Stimulated activated CD4-positive, alpha-beta T cell treated with anti-CD3 and anti-CD28 coated beads, TNF-alpha, amount 100 ng/mL, for 24 hours (primary cell): ENCODE measurements around the gene PDE6A.
"Not testable (repeated sequence)": the region's sequence is repeated elsewhere in the genome, so short reads cannot be mapped to it uniquely, and the experiment has no call there.

ENCODE experiments used
- DNase-seq, 3 experiments: peaks; one replicate each; pipeline ENCODE4 v3.0.0-alpha.2; 2020; ENCODE audit warnings: low read depth in 3 of 3

The PDE6A gene

DNA sequence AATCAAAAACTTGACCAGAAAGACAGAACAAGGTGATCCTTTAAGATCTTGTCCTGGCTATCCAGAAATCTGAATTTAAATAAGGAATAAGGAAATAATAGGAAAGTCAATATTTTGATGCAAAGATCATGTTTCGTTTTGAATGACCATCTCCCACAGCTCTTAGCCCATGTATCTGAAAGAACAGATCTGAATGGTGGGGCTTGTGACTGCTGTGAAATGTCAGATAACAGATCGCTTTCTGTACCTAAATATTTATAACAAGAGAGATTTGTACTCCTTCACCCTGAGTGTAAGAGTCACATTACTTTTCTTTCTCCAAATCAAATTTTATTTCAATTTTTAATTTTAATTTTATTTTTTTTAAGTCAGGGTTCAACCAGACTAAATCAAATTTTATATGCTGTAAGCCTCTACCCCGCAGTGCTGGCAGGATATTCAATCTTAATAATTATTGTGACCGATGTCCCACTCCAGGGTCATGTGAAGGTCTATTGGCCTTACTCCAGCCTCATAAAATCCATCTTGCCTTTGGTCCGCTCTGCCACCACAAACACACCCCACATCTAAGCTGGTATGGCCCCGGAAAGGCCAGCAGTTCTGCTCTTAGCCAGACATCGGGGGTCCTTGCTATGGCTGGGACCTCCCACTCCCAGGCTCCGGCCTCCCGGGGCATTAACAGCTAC is 9.0 kb upstream of the PDE6A start:
- no peak for DNase-seq

DNA sequence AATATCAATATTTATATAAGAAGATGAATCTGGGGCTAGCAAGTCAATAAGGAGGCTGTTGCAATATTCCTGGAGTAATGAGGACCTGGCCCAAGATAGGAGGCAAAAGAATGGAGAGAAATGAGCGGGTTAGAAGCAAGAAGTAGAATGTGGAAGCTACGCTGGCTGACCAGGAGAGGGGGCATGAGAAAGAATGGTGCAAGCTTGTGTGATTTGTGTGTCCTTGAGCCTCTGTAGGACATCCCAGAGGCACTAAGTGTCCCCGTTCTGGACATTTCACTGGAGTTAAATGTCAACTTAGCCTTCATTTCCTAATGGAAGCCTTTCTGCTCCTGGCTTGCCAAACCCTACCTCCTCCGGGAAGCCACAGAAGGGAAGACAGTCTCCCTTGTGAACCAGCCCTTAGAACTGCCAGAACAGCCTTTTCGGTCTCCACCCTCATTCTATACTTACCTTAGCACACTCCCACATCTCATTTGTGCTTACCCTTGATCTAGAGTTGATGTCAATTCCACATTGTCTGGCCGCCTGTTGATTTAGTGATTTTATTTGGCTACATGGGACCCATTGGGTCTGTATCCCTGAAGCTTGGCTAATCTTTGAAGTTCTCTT is 6.7 kb upstream of the PDE6A start:
- DNase-seq: no peak

- DNase-seq: no peak
These were observed 4.4 kb upstream of the PDE6A start for GRCh38 chr5:149948993-149949392.

DNA sequence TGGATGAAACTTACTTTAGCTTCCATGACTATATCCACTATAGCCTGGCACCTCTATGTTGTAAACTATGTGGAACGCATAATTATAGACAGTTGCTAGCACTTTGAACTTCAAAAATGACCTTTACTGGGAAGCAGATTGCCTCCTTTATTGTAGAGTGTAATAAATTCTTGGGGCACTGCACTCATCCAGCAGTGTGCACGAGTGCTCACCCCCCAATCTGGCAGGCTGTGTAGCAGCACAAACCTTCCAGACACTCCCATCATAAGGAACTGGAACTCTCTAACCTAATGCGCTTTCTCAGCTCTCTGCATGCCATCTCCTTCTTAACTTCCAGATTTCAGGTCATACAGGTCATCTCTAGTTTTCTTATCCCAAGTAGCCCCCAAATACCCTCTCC is 1.5 kb upstream of the PDE6A start:
- DNase-seq: no peak

DNA sequence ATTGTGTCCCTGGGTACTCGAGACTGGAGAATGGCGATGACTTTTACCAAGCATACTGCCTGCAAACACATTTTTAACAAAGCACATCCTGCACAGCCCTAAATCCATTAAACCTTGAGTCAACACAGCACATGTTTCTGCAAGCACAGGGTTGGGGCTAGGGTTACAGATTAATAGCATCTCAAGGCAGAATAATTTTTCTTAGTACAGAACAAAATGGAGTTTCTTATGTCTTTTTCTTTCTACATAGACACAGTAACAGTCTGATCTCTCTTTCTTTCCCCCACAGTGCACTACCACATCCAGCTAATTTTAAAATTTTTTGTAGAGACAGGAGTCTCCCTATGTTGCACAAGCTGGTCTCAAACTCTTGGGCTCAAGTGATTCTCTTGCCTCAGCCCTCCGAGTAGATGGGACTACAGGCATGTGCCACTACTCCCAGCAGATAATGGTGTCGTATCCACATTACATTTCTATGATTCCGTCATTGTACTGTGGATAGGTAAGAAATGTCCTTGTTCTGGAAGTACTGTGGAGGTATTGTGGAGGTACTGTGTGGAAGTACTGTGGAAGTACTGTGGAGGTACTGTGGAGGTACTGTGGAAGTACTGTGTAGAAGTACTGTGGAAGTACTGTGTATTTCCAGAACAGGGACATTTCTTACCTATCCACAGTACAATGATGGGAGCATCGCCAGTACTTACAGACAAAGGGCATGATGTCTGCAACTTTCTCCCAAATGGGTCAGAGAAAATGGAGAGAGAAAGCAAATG is 1.2 kb downstream of the PDE6A start:
- DNase-seq: not testable (repeated sequence)

- DNase-seq: not testable (repeated sequence)
These were observed 1.8 kb downstream of the PDE6A start for GRCh38 chr5:149942741-149943169.

GRCh38 chr5:149942199-149942598 is 2.4 kb downstream of the PDE6A start:
- no peak for DNase-seq

DNA sequence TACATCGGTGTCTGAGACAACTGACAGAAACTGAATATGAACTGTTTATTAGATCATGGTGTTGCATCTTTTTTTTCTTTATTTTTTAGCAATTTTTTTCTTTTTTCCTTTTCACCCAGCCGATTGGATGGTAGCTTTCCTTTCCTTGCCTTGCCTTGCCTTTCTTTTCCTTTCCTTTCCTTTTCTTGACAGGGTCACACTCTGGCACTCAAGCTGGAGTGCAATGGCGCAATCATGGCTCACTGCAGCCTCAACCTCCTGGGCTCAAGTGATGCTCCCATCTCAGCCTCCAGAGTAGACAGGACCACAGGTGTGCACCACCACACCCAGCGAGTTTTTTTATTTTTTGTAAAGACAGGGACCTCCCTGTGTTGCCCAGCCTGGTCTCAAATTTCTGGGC is 2.8 kb downstream of the PDE6A start:
- DNase-seq: no peak

GRCh38 chr5:149940941-149941644 is 3.5 kb downstream of the PDE6A start:
- no peak for DNase-seq

- DNase-seq: no peak
These were observed 4.5 kb downstream of the PDE6A start for GRCh38 chr5:149940077-149940574.

GRCh38 chr5:149939546-149939945 is 5.0 kb downstream of the PDE6A start:
- no peak for DNase-seq

DNA sequence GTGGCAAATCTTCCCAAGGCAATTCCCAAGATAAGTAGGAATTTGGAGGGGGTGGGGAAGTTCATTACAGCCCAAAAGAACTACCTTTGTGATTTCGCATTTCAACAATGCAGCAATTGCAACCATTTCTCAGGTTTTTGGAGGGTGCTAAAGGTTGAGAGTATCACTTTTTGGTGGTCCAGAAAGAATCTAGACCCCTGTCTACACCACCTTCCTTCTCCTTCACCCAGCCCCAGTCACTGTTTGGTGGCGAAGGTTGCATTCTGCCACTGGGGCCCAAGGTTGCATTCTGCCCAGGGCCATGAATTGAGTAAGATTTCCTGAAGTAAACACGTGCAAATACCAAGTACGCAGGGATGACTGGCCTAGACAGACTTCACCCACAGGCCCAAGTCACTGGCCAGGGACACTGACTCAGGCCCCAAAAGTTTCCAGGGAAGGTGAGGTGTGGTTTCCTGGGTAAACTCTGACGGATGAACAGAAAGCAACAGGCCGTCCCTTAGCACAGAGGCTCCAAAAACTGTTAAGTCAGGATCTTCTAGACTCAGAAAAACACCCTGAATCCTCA is 5.7 kb downstream of the PDE6A start:
- no peak for DNase-seq

- DNase-seq: no peak
These were observed 6.3 kb downstream of the PDE6A start for GRCh38 chr5:149938279-149938678.

GRCh38 chr5:149937610-149938009 is 7.0 kb downstream of the PDE6A start:
- no peak for DNase-seq

DNA sequence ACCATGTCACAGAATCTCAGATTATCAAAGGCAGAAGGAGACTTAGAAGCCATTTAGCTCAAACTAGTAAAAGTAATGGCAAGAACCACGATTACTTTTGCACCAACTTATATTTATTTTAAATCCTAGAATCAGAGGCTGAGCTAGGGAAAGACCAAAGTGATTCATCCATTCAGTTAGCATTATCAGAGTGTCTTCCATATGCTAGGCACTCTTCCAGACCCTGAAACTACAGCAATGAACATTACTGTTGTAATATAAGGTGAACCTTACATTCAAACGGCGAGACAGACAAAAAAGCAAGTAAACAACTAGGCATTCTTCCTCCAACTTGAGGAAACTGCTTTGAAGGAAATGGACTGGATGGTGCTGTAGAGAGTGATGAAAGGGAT is 7.9 kb downstream of the PDE6A start:
- DNase-seq: no peak

DNA sequence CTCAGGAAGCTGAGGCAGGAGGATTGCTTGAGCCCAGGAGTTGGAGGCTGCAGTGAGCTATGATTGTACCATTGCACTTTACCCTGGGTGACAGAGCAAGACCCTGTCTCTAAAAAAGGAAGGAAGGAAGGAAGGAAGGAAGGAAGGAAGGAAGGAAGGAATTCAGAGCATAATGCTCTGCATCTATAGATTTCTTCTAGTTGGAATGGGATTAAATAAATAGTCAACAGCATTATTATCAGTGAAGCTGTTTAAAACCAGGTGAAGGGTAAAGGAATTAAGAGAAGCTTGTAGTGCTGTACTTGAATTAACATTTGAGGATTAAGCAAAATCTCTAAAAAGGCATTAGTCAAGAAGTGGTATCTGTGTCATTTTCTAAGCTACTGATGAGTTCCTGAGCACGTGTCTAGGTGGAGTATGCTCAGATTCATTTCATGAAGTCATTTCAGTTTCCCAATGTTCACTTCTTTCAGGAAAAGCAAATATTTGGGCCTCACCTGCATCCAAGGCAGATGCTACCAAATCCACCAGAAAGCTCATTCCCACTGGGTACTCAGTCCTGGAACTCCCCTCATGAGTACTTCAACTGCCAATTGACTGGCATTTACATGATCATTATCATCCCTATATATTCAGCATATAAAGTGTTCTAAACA is 8.4 kb downstream of the PDE6A start:
- no peak for DNase-seq

- no peak for DNase-seq
These were observed 9.1 kb downstream of the PDE6A start for GRCh38 chr5:149935431-149935901.

DNA sequence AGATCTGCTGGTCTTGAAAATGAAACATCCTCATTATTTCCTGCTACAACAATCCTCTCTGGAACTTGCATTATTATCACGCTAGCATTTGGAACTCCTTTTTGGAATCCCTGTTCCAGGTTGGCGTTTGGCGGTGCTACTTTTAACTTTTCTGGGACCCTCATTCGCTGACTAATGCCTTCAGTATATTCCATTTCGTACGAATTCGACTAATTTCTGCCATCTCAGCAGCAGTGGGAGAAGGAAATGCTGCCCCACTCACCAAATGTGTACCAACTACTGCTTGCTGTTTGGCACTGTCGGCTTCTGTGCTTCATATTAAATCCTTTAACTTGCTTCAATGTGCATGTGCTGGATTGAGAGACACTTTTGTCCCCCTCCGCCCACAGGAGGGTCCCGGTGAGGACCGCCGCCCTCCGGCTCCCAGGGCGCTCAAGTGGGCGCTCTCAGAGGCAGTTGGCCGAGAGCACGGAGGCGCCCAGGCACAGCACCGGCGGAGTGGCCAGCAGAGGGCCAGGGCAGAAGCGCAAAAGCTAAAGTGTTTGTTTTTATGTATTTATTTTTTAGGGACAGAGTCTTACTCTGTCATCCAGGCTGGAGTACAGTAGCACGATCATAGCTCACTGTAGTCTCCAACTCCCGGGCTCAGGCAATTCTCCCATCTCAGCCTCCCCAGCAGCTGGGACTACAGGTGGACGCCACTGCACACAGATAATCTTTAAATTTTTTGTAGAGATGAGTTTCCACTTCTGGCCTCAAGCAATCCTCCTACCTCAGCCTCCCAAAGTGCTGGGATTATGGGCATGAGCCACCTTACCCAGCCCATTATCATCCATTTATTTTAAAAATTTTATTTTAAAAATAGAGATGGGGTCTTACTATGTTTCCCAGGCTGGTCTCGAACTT is 11.9 kb downstream of the PDE6A start:
- DNase-seq: no peak

DNA sequence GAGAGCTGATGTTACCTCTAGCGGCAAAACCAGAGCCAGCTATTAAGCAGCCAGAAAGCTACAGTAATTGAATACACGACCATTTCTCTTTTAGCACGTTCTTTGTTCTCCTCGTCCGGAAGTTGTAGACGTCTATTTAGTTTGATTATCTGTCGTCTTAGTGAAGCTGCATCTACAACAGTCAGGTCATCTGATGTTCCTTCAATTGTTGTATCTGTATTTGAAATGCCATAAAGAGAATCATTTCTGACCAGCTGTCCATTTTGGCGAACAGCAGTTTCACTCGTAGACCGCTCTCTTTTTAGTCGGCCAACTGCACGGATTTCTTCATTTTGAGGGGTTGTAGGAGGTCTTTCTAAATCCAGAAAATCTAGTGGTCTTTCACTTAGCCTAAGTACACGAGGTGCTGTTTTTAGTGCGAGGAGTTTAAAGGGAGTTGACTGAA is 12.6 kb downstream of the PDE6A start:
- no peak for DNase-seq
